ENCODE data around the gene FGD3. TPM values are rescaled to one million over a fixed set of nuclear protein-coding genes. Genes with fewer than 3 reads are reported as not detected.

Gene FGD3
- total RNA-seq, 1 experiment from 2014 or later, result 1.8 TPM

DNA sequence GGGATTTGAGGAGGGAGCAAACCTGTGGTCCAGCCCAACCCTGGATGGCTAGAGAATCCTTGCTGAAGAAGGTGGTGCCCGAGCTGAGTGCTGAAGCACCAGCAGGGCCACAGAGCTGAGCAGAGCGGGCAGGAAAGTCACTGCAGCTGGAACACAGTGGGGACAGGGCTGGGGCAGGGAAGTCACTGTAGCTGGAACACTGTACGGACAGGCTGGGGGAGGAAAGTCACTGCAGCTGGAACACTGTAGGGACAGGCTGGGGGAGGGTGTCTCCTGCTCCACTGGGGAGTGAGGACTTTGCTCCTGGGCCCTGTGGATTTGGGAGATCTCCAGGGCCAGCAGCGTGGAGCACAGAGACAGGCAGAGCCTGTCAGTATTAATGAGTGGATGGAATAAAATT, 102.2 kb downstream of the FGD3 start:
- H3K79me1 ChIP-seq (ENCODE audit: insufficient read depth, low read depth, low read length, poor library complexity, severe bottlenecking), result no peaks in the 10 kb centered on the region
- H3K27ac ChIP-seq (ENCODE audit: insufficient read length, low read depth, low read length), result no peak overlapping the region
- H3K79me2 ChIP-seq (ENCODE audit: insufficient read depth, low read length), result no peaks in the 10 kb centered on the region
- no peak overlapping the region for H4K91ac ChIP-seq (ENCODE audit: insufficient read length, low read depth, low read length)
- WGBS (ENCODE audit: extremely low coverage, insufficient read length, low lambda C conversion rate), result no CpG with 5 or more reads among the region's 4 CpGs
- peak overlapping the region in 1 of 3 experiments; percentile 47; a peak in 1 of 7 replicates for H3K27ac Mint-ChIP-seq
- DNase-seq, result no peak
- H3K27me3 Mint-ChIP-seq (ENCODE audit: low read depth), result peaks cover 17% of the 10 kb centered on the region
- no peak overlapping the region for H3K23ac ChIP-seq (ENCODE audit: insufficient read length, low read depth, low read length)
- peaks cover 24 to 27% of the 10 kb centered on the region in 2 experiments for H3K4me1 Mint-ChIP-seq
- no peak overlapping the region for H2BK12ac ChIP-seq (ENCODE audit: insufficient read length, low read depth, low read length)
- H4K8ac ChIP-seq (replicated peaks; ENCODE audit: insufficient read length, low read depth, low read length), result no peak overlapping the region
- no peak overlapping the region; a peak in 1 of 5 replicates for H3K4me3 Mint-ChIP-seq
- no peak overlapping the region for H3K14ac ChIP-seq (ENCODE audit: insufficient read depth, low read length)
- H4K20me1 ChIP-seq (ENCODE audit: control insufficient read depth, insufficient read depth, insufficient read length), result no peaks in the 10 kb centered on the region
- H3K36me3 Mint-ChIP-seq (ENCODE audit: insufficient read depth in 1 of 3, low read depth in 3 of 3), result peaks cover 0 to 5% (median 0%) of the 10 kb centered on the region in 3 experiments; a peak in 3 of 7 replicates
- no peaks in the 10 kb centered on the region for H3K4me1 ChIP-seq (ENCODE audit: insufficient read depth, low read length)
- H3K4me2 ChIP-seq (ENCODE audit: insufficient read depth, insufficient read length, low read length), result no peak overlapping the region
- H3K4ac ChIP-seq (ENCODE audit: low read depth, low read length), result no peak overlapping the region
- no peak overlapping the region for H3K9ac ChIP-seq (ENCODE audit: extremely low read depth, insufficient read length, low read length)
- no peak overlapping the region for H3K18ac ChIP-seq (ENCODE audit: insufficient read length, low read depth, low read length)
- no peak overlapping the region for H2BK5ac ChIP-seq (ENCODE audit: insufficient read length, low read length)
- no peak overlapping the region for H2AFZ ChIP-seq (ENCODE audit: low read length)
- no peak overlapping the region for H2BK120ac ChIP-seq (ENCODE audit: low read depth, low read length, poor library complexity, severe bottlenecking)
- peaks cover 3 to 8% of the 10 kb centered on the region in 2 experiments; a peak in 2 of 5 replicates for H3K9me3 Mint-ChIP-seq
- no peak overlapping the region for H3T11ph ChIP-seq (ENCODE audit: low read length)
- no peak overlapping the region for H3K56ac ChIP-seq (ENCODE audit: insufficient read length, low read depth, low read length)
- no peak overlapping the region for H2BK20ac ChIP-seq (ENCODE audit: low read depth, low read length, poor library complexity, severe bottlenecking)
- H3K27me3 ChIP-seq (ENCODE audit: insufficient read depth, low read length), result no peaks in the 10 kb centered on the region
- H2BK15ac ChIP-seq (ENCODE audit: low read depth, low read length), result no peak overlapping the region
- H3K9me3 ChIP-seq (ENCODE audit: control insufficient read depth, low read depth, low read length), result no peaks in the 10 kb centered on the region
- H2AK5ac ChIP-seq (ENCODE audit: insufficient read length, low read length), result no peak overlapping the region
- no peaks in the 10 kb centered on the region for H3K23me2 ChIP-seq (ENCODE audit: insufficient read length, low read depth, low read length, poor library complexity, severe bottlenecking)
- no peak overlapping the region for H4K5ac ChIP-seq (ENCODE audit: insufficient read length, low read depth, low read length)
- TF ChIP-seq, protein P1, sequence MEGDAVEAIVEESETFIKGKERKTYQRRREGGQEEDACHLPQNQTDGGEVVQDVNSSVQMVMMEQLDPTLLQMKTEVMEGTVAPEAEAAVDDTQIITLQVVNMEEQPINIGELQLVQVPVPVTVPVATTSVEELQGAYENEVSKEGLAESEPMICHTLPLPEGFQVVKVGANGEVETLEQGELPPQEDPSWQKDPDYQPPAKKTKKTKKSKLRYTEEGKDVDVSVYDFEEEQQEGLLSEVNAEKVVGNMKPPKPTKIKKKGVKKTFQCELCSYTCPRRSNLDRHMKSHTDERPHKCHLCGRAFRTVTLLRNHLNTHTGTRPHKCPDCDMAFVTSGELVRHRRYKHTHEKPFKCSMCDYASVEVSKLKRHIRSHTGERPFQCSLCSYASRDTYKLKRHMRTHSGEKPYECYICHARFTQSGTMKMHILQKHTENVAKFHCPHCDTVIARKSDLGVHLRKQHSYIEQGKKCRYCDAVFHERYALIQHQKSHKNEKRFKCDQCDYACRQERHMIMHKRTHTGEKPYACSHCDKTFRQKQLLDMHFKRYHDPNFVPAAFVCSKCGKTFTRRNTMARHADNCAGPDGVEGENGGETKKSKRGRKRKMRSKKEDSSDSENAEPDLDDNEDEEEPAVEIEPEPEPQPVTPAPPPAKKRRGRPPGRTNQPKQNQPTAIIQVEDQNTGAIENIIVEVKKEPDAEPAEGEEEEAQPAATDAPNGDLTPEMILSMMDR (conservative IDR thresholded peaks at IDR 0.05), result no peak
